MM.1S (cell line): ENCODE data around the gene TFPI.

Experiments used
- DNase-seq: peaks from one replicate; pipeline ENCODE4 v3.0.0-alpha.2; 2015
- H2AFZ ChIP-seq: fragments of 300-600 bp; sonication (generic); 2 replicates; pipeline ENCODE4 v1.6.0; 2016; ENCODE audit warnings: antibody characterized with exemption, low read length
- H3F3A ChIP-seq: fragments of 300-600 bp; sonication (generic); 2 replicates; pipeline ENCODE4 v1.6.1; 2016; ENCODE audit warnings: mild to moderate bottlenecking, antibody characterized with exemption, low read length, moderate library complexity, mixed read lengths; ENCODE audit not compliant: insufficient read depth
- H3K27ac ChIP-seq: fragments of 300-600 bp; sonication (generic); 2 replicates; pipeline ENCODE4 v1.5.1; 2016; ENCODE audit warnings: mild to moderate bottlenecking, low read length
- H3K27me3 ChIP-seq: fragments of 300-600 bp; sonication (generic); replicated peaks from 2 replicates; pipeline ENCODE4 v1.6.0; 2016; ENCODE audit warnings: low read length; ENCODE audit not compliant: insufficient read depth
- H3K36me3 ChIP-seq: fragments of 300-600 bp; sonication (generic); replicated peaks from 2 replicates; pipeline ENCODE4 v1.6.1; 2016; ENCODE audit warnings: mild to moderate bottlenecking, low read length, mixed read lengths; ENCODE audit not compliant: insufficient read depth
- H3K4me1 ChIP-seq: fragments of 300-600 bp; sonication (generic); 2 replicates; pipeline ENCODE4 v1.6.1; 2016; ENCODE audit warnings: low read length, mixed read lengths
- H3K4me2 ChIP-seq: fragments of 300-600 bp; sonication (generic); 2 replicates; pipeline ENCODE4 v1.6.0; 2016; ENCODE audit warnings: low read depth, low read length
- H3K4me3 ChIP-seq: fragments of 300-600 bp; sonication (generic); 2 replicates; pipeline ENCODE4 v1.5.1; 2016; ENCODE audit warnings: low read length, mixed read lengths
- H3K79me2 ChIP-seq: fragments of 300-600 bp; sonication (generic); 2 replicates; pipeline ENCODE4 v1.6.1; 2016; ENCODE audit warnings: mixed run types, low read length, mixed read lengths
- H3K9ac ChIP-seq: fragments of 300-600 bp; sonication (generic); 2 replicates; pipeline ENCODE4 v1.6.1; 2016; ENCODE audit warnings: low read length, mixed read lengths
- H3K9me2 ChIP-seq: fragments of 300-600 bp; sonication (generic); replicated peaks from 2 replicates; pipeline ENCODE4 v1.6.1; 2016; ENCODE audit warnings: mild to moderate bottlenecking, low read length, mixed read lengths; ENCODE audit not compliant: insufficient read depth
- H3K9me3 ChIP-seq: fragments of 300-600 bp; sonication (generic); replicated peaks from 2 replicates; pipeline ENCODE4 v1.6.1; 2016; ENCODE audit warnings: mild to moderate bottlenecking, low read length, mixed read lengths; ENCODE audit not compliant: insufficient read depth
- H4K20me1 ChIP-seq: fragments of 300-600 bp; sonication (generic); 2 replicates; pipeline ENCODE4 v1.6.1; 2016; ENCODE audit warnings: mild to moderate bottlenecking, low read length, moderate library complexity, mixed read lengths; ENCODE audit not compliant: insufficient read depth
- EZH2 ChIP-seq: fragments of 300-600 bp; sonication (generic); optimal IDR thresholded peaks from 2 replicates; pipeline ENCODE3; 2017; ENCODE audit warnings: low read depth, mild to moderate bottlenecking, antibody characterized with exemption, low read length, mixed read lengths
- EZH2phosphoT487 ChIP-seq: fragments of 300-600 bp; sonication (generic); IDR thresholded peaks from 2 replicates; pipeline ENCODE4 v1.6.1; 2018; ENCODE audit warnings: antibody characterized with exemption, low read length
- TF ChIP-seq, protein P1 (sequence below): fragments of 300-600 bp; sonication (generic); IDR thresholded peaks from 2 replicates; pipeline ENCODE4 v1.5.1; 2016; ENCODE audit warnings: antibody characterized with exemption, low read length, mixed read lengths

The TFPI gene

DNA sequence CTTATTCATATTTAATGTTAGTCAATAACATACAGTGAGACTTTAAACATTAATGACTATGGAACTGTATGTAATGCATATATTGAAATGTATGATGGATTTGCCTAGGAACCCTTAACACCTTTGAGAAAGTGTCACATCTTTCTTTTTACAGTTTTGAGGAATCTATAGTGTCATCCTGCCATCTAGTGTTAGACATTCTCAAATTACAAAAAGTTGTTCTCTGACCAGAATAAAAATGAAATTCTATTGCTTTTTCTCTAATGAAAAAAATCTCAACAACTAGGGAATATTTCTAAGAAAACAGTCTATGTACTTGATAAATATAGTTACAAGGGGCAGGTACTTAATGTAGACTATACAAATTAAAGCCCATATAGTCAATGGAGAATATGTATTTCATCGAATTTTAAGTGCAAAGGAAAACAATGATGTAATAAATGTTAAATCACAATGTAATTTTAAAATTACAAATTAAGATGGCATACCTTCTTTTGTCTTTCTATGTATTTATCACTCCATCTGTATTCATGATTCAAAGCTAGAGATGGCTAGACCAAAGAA is 101.1 kb downstream of the TFPI start:
- H4K20me1 ChIP-seq, result no peaks in the 10 kb centered on the region
- peak; percentile 39 for DNase-seq
- H3K36me3 ChIP-seq, result no peaks in the 10 kb centered on the region
- H3K79me2 ChIP-seq, result no peaks in the 10 kb centered on the region
- H3K4me2 ChIP-seq, result no peak overlapping the region
- TF ChIP-seq, protein P1, sequence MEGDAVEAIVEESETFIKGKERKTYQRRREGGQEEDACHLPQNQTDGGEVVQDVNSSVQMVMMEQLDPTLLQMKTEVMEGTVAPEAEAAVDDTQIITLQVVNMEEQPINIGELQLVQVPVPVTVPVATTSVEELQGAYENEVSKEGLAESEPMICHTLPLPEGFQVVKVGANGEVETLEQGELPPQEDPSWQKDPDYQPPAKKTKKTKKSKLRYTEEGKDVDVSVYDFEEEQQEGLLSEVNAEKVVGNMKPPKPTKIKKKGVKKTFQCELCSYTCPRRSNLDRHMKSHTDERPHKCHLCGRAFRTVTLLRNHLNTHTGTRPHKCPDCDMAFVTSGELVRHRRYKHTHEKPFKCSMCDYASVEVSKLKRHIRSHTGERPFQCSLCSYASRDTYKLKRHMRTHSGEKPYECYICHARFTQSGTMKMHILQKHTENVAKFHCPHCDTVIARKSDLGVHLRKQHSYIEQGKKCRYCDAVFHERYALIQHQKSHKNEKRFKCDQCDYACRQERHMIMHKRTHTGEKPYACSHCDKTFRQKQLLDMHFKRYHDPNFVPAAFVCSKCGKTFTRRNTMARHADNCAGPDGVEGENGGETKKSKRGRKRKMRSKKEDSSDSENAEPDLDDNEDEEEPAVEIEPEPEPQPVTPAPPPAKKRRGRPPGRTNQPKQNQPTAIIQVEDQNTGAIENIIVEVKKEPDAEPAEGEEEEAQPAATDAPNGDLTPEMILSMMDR, result peak; percentile 49
- no peak for TF ChIP-seq EZH2phosphoT487
- no peak overlapping the region for H2AFZ ChIP-seq
- no peaks in the 10 kb centered on the region for H3K9me2 ChIP-seq
- H3K9me3 ChIP-seq, result no peaks in the 10 kb centered on the region
- 0 out of 2 replicates have a peak, but pooled peaks cover 5% of the 10 kb centered on the region for H3F3A ChIP-seq
- no peaks in the 10 kb centered on the region for H3K4me1 ChIP-seq
- no peak overlapping the region for H3K27ac ChIP-seq
- H3K27me3 ChIP-seq, result no peaks in the 10 kb centered on the region
- H3K4me3 ChIP-seq, result no peak overlapping the region
- H3K9ac ChIP-seq, result no peak overlapping the region

DNA sequence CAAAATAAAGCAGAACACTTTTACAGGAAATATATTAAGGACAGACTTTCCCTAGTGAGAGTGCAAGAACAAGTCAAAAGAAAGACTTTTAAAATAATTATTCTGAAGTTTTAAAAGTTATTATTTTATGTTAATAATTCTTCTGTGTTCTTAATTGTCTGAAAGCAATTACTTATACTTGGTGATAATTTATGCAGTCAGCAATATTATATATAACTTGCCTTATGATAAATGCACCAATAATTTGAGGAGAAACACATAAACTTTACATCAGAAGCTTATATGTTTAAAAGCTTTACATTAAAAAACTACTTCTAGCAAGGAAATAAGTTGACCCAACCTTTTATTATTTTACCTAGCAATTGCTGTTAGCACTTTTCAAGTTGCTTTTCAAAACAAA is 102.7 kb downstream of the TFPI start:
- Histone ChIP-seq H3F3A (peaks cover 11% of the 10 kb centered on the region; the same call in 1 of the 2 replicates), H3K9me3 (no peaks in the 10 kb centered on the region), H3K9me2 (no peaks in the 10 kb centered on the region), H3K79me2 (no peaks in the 10 kb centered on the region), H3K36me3 (no peaks in the 10 kb centered on the region), H4K20me1 (no peaks in the 10 kb centered on the region), H3K27me3 (no peaks in the 10 kb centered on the region), H3K4me3 (no peak overlapping the region), H3K9ac (no peak overlapping the region), H3K4me2 (no peak overlapping the region), H3K4me1 (no peaks in the 10 kb centered on the region), H3K27ac (no peak overlapping the region), H2AFZ (no peak overlapping the region)
- no peak for DNase-seq
- TF ChIP-seq EZH2 (no peak), EZH2phosphoT487 (no peak)
- TF ChIP-seq, protein P1, result no peak

DNA sequence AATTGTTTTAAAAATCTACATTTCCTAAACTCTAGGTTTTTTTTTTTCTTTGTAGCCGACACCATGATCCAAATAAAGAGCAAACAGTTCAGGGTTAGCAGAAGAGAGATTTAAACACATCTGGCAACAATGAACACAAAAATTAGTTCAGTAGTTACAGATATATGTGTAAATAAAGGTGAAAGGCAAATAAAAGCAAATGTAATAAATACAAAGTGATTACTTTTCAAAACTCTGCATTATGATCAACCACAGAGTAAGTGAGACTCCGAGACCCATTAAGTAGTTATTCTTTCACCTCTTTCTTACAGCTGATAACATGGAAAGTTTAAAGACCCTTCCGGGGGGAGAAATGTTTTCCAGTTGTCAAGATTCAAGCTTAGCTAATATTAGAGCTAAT is 106.9 kb downstream of the TFPI start:
- H3K27me3 ChIP-seq, result no peaks in the 10 kb centered on the region
- no peaks in the 10 kb centered on the region for H3K36me3 ChIP-seq
- TF ChIP-seq, protein P1, result no peak
- TF ChIP-seq EZH2phosphoT487, result no peak
- no peak overlapping the region for H3K27ac ChIP-seq
- H3K4me3 ChIP-seq, result no peak overlapping the region
- no peaks in the 10 kb centered on the region for H3K79me2 ChIP-seq
- no peaks in the 10 kb centered on the region for H4K20me1 ChIP-seq
- no peaks in the 10 kb centered on the region for H3K9me2 ChIP-seq
- H2AFZ ChIP-seq, result no peak overlapping the region
- no peak for DNase-seq
- H3K9ac ChIP-seq, result no peak overlapping the region
- H3K9me3 ChIP-seq, result no peaks in the 10 kb centered on the region
- peaks cover 11% of the 10 kb centered on the region; the same call in 1 of the 2 replicates for H3F3A ChIP-seq
- H3K4me1 ChIP-seq, result no peaks in the 10 kb centered on the region
- H3K4me2 ChIP-seq, result no peak overlapping the region
